Peyer's patch (tissue), 4 donors: ENCODE results near the gene NRBF2.

ENCODE experiments used
- POLR2A ChIP-seq, 2 donors: fragments of 450-650 bp; IDR thresholded peaks; one replicate each; pipeline ENCODE4 v1.5.1; 2017; ENCODE audit warnings: antibody characterized with exemption in 2 of 2, mild to moderate bottlenecking in 2 of 2, moderate library complexity in 2 of 2
- TF ChIP-seq, protein P1 (sequence below), 6 experiments: fragments of 450-650 bp in 4 of 6; fragments of 200-600 bp in 2 of 6; sonication (generic) in 1 of 6; IDR thresholded peaks; one replicate each; pipeline ENCODE4 v1.5.1; 2017 to 2019; ENCODE audit warnings: antibody characterized with exemption in 6 of 6, mild to moderate bottlenecking in 3 of 6, moderate library complexity in 1 of 6

DNA sequence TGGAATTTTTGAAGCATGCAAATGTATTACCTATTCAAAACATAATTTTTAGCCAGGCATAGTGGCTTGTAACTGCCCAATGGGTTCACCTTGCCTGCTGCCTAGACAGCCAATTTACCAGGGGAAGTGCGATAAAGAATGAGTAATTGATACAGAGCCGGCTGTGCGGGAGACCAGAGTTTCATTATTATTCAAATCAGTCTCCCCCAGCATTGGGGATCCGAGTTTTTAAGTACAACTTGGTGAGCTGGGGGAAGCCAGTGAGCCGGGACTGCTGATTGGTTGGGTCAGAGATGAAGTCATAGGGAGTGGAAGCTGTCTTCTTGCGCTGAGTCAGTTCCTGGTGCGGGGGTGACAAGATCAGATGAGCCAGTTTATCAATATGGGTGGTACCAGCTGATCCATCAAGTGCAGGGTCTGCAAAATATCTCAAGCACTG lies 29.1 kb upstream of the NRBF2 start:
- TF ChIP-seq, protein P1, sequence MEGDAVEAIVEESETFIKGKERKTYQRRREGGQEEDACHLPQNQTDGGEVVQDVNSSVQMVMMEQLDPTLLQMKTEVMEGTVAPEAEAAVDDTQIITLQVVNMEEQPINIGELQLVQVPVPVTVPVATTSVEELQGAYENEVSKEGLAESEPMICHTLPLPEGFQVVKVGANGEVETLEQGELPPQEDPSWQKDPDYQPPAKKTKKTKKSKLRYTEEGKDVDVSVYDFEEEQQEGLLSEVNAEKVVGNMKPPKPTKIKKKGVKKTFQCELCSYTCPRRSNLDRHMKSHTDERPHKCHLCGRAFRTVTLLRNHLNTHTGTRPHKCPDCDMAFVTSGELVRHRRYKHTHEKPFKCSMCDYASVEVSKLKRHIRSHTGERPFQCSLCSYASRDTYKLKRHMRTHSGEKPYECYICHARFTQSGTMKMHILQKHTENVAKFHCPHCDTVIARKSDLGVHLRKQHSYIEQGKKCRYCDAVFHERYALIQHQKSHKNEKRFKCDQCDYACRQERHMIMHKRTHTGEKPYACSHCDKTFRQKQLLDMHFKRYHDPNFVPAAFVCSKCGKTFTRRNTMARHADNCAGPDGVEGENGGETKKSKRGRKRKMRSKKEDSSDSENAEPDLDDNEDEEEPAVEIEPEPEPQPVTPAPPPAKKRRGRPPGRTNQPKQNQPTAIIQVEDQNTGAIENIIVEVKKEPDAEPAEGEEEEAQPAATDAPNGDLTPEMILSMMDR (IDR thresholded peaks at IDR 0.05): no peak
- no peak for TF ChIP-seq POLR2A (IDR thresholded peaks at IDR 0.05)
